CD4-positive, alpha-beta T cell treated with Interleukin-2 at 100 ng/mL for 4 hours (primary cell): ENCODE measurements around the gene FAF2.

Experiments used
- DNase-seq: peaks from one replicate; pipeline ENCODE4 v3.0.0-alpha.2; 2020; ENCODE audit warnings: low spot score

Gene FAF2

GRCh38 chr5:176530983-176531901, 83.1 kb downstream of the FAF2 start:
- DNase-seq, result no peak

- no peak for DNase-seq
Observed at GRCh38 chr5:176531902-176532493, 83.8 kb downstream of the FAF2 start.

- DNase-seq, result no peak
Observed at GRCh38 chr5:176532795-176533194, 84.6 kb downstream of the FAF2 start.

GRCh38 chr5:176533390-176533789, 85.2 kb downstream of the FAF2 start:
- DNase-seq, result no peak

GRCh38 chr5:176533894-176534611, 85.9 kb downstream of the FAF2 start:
- peak; percentile 65 for DNase-seq

- DNase-seq, result no peak
Observed at GRCh38 chr5:176534640-176535039, 86.5 kb downstream of the FAF2 start.

GRCh38 chr5:176535101-176535663, 87.0 kb downstream of the FAF2 start:
- peak; percentile 64 for DNase-seq

- DNase-seq, result no peak
Observed at GRCh38 chr5:176535664-176536131, 87.5 kb downstream of the FAF2 start.

GRCh38 chr5:176536132-176536901, 88.1 kb downstream of the FAF2 start:
- DNase-seq, result peak; percentile 81

GRCh38 chr5:176536902-176537553, 88.8 kb downstream of the FAF2 start, which contains the start of gene RNF44:
Gene RNF44, minus strand, starts transcription at chr5:176537402. Its CDS starts 4,930 bp downstream, at chr5:176532472.
- peak; percentile 98 for DNase-seq

GRCh38 chr5:176537554-176538229, 89.5 kb downstream of the FAF2 start:
- peak; percentile 99 for DNase-seq

- DNase-seq, result no peak
Observed at GRCh38 chr5:176538230-176538988, 90.2 kb downstream of the FAF2 start.

- no peak for DNase-seq
Observed at GRCh38 chr5:176538989-176539384, 90.8 kb downstream of the FAF2 start.

GRCh38 chr5:176540476-176540899, 92.3 kb downstream of the FAF2 start:
- DNase-seq, result no peak

GRCh38 chr5:176540956-176541337, 92.8 kb downstream of the FAF2 start:
- peak; percentile 36 for DNase-seq

- peak; percentile 78 for DNase-seq
Observed at GRCh38 chr5:176541338-176542134, 93.4 kb downstream of the FAF2 start.

- peak; percentile 74 for DNase-seq
Observed at GRCh38 chr5:176542135-176542595, 94.0 kb downstream of the FAF2 start.
